H9 (cell line): ENCODE data around the gene GCN1. TPM values are rescaled to one million over a fixed set of nuclear protein-coding genes. Genes with fewer than 3 reads are reported as not detected.

Experiments
- DNase-seq: peaks from one replicate; pipeline ENCODE4 v3.0.0-alpha.2; 2017
- H2AFZ ChIP-seq: one replicate; pipeline ENCODE4 v1.6.1; 2013; ENCODE audit warnings: mild to moderate bottlenecking, low read length, control low read depth, moderate library complexity
- H2AK5ac ChIP-seq: 2 replicates; pipeline ENCODE4 v1.6.1; 2013; ENCODE audit warnings: low read length, control low read depth, mixed read lengths; ENCODE audit not compliant: insufficient read length
- H2BK120ac ChIP-seq: one replicate; pipeline ENCODE4 v1.6.1; 2013; ENCODE audit warnings: low read depth, mild to moderate bottlenecking, low read length, control low read depth, inconsistent platforms; ENCODE audit not compliant: poor library complexity, severe bottlenecking
- H2BK12ac ChIP-seq: 2 replicates; pipeline ENCODE4 v1.6.1; 2013; ENCODE audit warnings: low read length, control low read depth, mixed read lengths, low read depth; ENCODE audit not compliant: insufficient read length
- H2BK15ac ChIP-seq: 2 replicates; pipeline ENCODE4 v1.6.1; 2013; ENCODE audit warnings: low read depth, low read length, control low read depth
- H2BK20ac ChIP-seq: one replicate; pipeline ENCODE4 v1.6.1; 2013; ENCODE audit warnings: low read depth, mild to moderate bottlenecking, low read length, control low read depth, inconsistent platforms; ENCODE audit not compliant: poor library complexity, severe bottlenecking
- H2BK5ac ChIP-seq: 2 replicates; pipeline ENCODE4 v1.6.1; 2013; ENCODE audit warnings: low read length, control low read depth, mixed read lengths; ENCODE audit not compliant: insufficient read length
- H3K14ac ChIP-seq: 2 replicates; pipeline ENCODE4 v1.6.1; 2013; ENCODE audit warnings: low read length, control low read depth; ENCODE audit not compliant: insufficient read depth
- H3K18ac ChIP-seq: 2 replicates; pipeline ENCODE4 v1.6.1; 2013; ENCODE audit warnings: low read depth, mild to moderate bottlenecking, mixed read lengths, low read length, control low read depth; ENCODE audit not compliant: insufficient read length
- H3K23ac ChIP-seq: 2 replicates; pipeline ENCODE4 v1.6.1; 2013; ENCODE audit warnings: low read length, control low read depth, mixed read lengths, low read depth; ENCODE audit not compliant: insufficient read length
- H3K23me2 ChIP-seq: 2 replicates; pipeline ENCODE4 v1.6.1; 2013; ENCODE audit warnings: low read depth, mild to moderate bottlenecking, mixed read lengths, low read length, control low read depth; ENCODE audit not compliant: insufficient read length, poor library complexity, severe bottlenecking
- H3K27ac ChIP-seq: 2 replicates; pipeline ENCODE4 v1.5.1; 2013; ENCODE audit warnings: low read length, control low read depth, mixed read lengths, low read depth; ENCODE audit not compliant: insufficient read length
- H3K27me3 ChIP-seq: 2 replicates; pipeline ENCODE4 v1.6.1; 2013; ENCODE audit warnings: low read length, control low read depth, inconsistent platforms; ENCODE audit not compliant: insufficient read depth
- H3K4ac ChIP-seq: 2 replicates; pipeline ENCODE4 v1.6.1; 2013; ENCODE audit warnings: low read depth, mild to moderate bottlenecking, control low read depth, inconsistent platforms, low read length, moderate library complexity
- H3K4me1 ChIP-seq: 2 replicates; pipeline ENCODE4 v1.6.1; 2013; ENCODE audit warnings: low read length, control low read depth, inconsistent platforms; ENCODE audit not compliant: insufficient read depth
- H3K4me2 ChIP-seq: 2 replicates; pipeline ENCODE4 v1.6.1; 2013; ENCODE audit warnings: low read length, control low read depth, mixed read lengths; ENCODE audit not compliant: insufficient read length, insufficient read depth
- H3K56ac ChIP-seq: 2 replicates; pipeline ENCODE4 v1.6.1; 2013; ENCODE audit warnings: low read depth, mild to moderate bottlenecking, mixed read lengths, low read length, control low read depth; ENCODE audit not compliant: insufficient read length
- H3K79me1 ChIP-seq: 2 replicates; pipeline ENCODE4 v1.6.1; 2013; ENCODE audit warnings: low read depth, mild to moderate bottlenecking, moderate library complexity, low read length, control low read depth, inconsistent platforms; ENCODE audit not compliant: insufficient read depth, poor library complexity, severe bottlenecking
- H3K79me2 ChIP-seq: 2 replicates; pipeline ENCODE4 v1.6.1; 2013; ENCODE audit warnings: low read length, control low read depth, inconsistent platforms; ENCODE audit not compliant: insufficient read depth
- H3K9ac ChIP-seq: 2 replicates; pipeline ENCODE4 v1.6.1; 2013; ENCODE audit warnings: low read length, control low read depth, mixed read lengths; ENCODE audit not compliant: insufficient read length; ENCODE audit errors: extremely low read depth
- H3K9me3 ChIP-seq: one replicate; pipeline ENCODE4 v1.6.1; 2013; ENCODE audit warnings: low read depth, low read length, inconsistent platforms; ENCODE audit not compliant: control insufficient read depth
- H3T11ph ChIP-seq: one replicate; pipeline ENCODE4 v1.6.1; 2013; ENCODE audit warnings: mild to moderate bottlenecking, low read length, control low read depth, inconsistent platforms
- H4K20me1 ChIP-seq: one replicate; pipeline ENCODE4 v1.6.1; 2013; ENCODE audit not compliant: control insufficient read depth, insufficient read length, insufficient read depth
- H4K5ac ChIP-seq: 2 replicates; pipeline ENCODE4 v1.6.1; 2013; ENCODE audit warnings: low read depth, mild to moderate bottlenecking, mixed read lengths, low read length, control low read depth; ENCODE audit not compliant: insufficient read length
- H4K8ac ChIP-seq: replicated peaks from 2 replicates; pipeline ENCODE4 v1.6.1; 2013; ENCODE audit warnings: low read length, control low read depth, mixed read lengths, low read depth; ENCODE audit not compliant: insufficient read length
- H4K91ac ChIP-seq: 2 replicates; pipeline ENCODE4 v1.6.1; 2013; ENCODE audit warnings: low read depth, mild to moderate bottlenecking, moderate library complexity, mixed read lengths, low read length, control low read depth; ENCODE audit not compliant: insufficient read length
- H3K27ac Mint-ChIP-seq, 3 experiments: 2 replicates in 2 of 3; 3 replicates in 1 of 3; pipeline ENCODE4 v1.8.0; 2020 to 2021; ENCODE audit warnings: mixed read lengths in 3 of 3, mild to moderate bottlenecking in 1 of 3, moderate library complexity in 1 of 3
- H3K27me3 Mint-ChIP-seq: 2 replicates; pipeline ENCODE4 v1.8.0; 2021; ENCODE audit warnings: low read depth, mild to moderate bottlenecking, moderate library complexity, mixed read lengths
- H3K36me3 Mint-ChIP-seq, 3 experiments: 2 replicates in 2 of 3; 3 replicates in 1 of 3; pipeline ENCODE4 v1.8.0; 2020 to 2021; ENCODE audit warnings: low read depth in 3 of 3, mixed read lengths in 3 of 3; ENCODE audit not compliant: insufficient read depth in 1 of 3
- H3K4me1 Mint-ChIP-seq, 2 experiments: 2 replicates each; pipeline ENCODE4 v1.8.0; 2020; ENCODE audit warnings: mixed read lengths in 2 of 2
- H3K4me3 Mint-ChIP-seq, 2 experiments: 2 replicates in 1 of 2; 3 replicates in 1 of 2; pipeline ENCODE4 v1.8.0; 2020 to 2021; ENCODE audit warnings: mild to moderate bottlenecking in 2 of 2, mixed read lengths in 2 of 2, moderate library complexity in 1 of 2
- H3K9me3 Mint-ChIP-seq, 2 experiments: 2 replicates in 1 of 2; 3 replicates in 1 of 2; pipeline ENCODE4 v1.8.0; 2020; ENCODE audit warnings: mild to moderate bottlenecking in 2 of 2, mixed read lengths in 2 of 2, moderate library complexity in 1 of 2
- CTCF ChIP-seq: fragments of 200-600 bp; sonication (generic); conservative IDR thresholded peaks from 3 replicates; pipeline ENCODE4 v1.8.0; 2021; ENCODE audit warnings: antibody characterized with exemption, mild to moderate bottlenecking
- WGBS: extraction: QIAGEN DNeasy Blood & Tissue Kit; methylation state at CpG from one replicate; pipeline ENCODE4 v1.1.7; 2013; ENCODE audit warnings: missing lambda C conversion rate, low lambda C conversion rate, mixed read lengths; ENCODE audit not compliant: insufficient read length; ENCODE audit errors: extremely low coverage; 5-methylcytosine and 5-hydroxymethylcytosine counted together
- total RNA-seq: library from RNA; stranded (reverse); gene quantifications from 2 replicates; pipeline ENCODE4 v1.2.1, GENCODE V29; 2021

The GCN1 gene
- total RNA-seq, 1 experiment from 2014 or later, result 137 TPM

DNA sequence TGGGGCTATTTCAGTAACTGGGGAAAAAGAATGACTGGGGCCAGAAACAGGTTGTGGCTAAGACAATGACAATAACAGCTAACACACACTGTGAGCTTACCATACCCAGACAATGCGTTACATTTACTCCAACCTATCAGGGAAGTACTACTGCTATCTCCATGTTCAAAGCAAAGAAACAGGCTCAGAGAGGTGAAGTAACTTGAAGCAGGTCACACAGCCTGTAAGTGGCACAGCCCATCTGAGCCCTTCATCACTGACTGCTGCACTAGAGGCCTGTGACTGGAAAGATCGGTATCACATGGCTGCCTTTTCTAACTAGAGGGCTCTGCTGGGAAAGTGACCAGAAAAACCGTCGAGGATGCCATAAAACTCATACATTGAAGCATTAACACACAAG, 7.9 kb downstream of the GCN1 start:
- Histone ChIP-seq H2BK20ac (no peak overlapping the region), H4K5ac (no peak overlapping the region), H3K4me2 (no peak overlapping the region), H3K9ac (no peak overlapping the region), H3K23ac (no peak overlapping the region), H3K56ac (no peak overlapping the region), H3K14ac (no peak overlapping the region), H3K27ac (no peak overlapping the region), H2BK120ac (no peak overlapping the region), H4K8ac (no peak overlapping the region), H3K18ac (no peak overlapping the region), H3T11ph (no peak overlapping the region), H3K23me2 (no peaks in the 10 kb centered on the region), H2AK5ac (no peak overlapping the region), H3K4ac (no peak overlapping the region), H2BK15ac (no peak overlapping the region), H3K27me3 (no peaks in the 10 kb centered on the region), H3K4me1 (no peaks in the 10 kb centered on the region), H2BK5ac (no peak overlapping the region), H4K91ac (no peak overlapping the region), H2AFZ (no peak overlapping the region), H3K79me2 (peaks cover 1% of the 10 kb centered on the region; the same call in 1 of the 2 replicates), H2BK12ac (no peak overlapping the region), H4K20me1 (no peaks in the 10 kb centered on the region), H3K79me1 (peaks cover 5% of the 10 kb centered on the region), H3K9me3 (no peaks in the 10 kb centered on the region)
- DNase-seq, result no peak
- TF ChIP-seq CTCF, result no peak
- Mint-ChIP-seq H3K36me3 (peaks cover 46 to 86% (median 81%) of the 10 kb centered on the region in 3 experiments; a peak in 6 of 7 replicates), H3K27ac (no peak overlapping the region; a peak in 1 of 7 replicates), H3K4me3 (no peak overlapping the region), H3K27me3 (no peaks in the 10 kb centered on the region), H3K9me3 (no peaks in the 10 kb centered on the region), H3K4me1 (no peaks in the 10 kb centered on the region)
- no CpG with 5 or more reads among the region's 4 CpGs for WGBS
